Stimulated activated CD8-positive, alpha-beta memory T cell treated with anti-CD3 and anti-CD28 coated beads, Interleukin-12 subunit alpha, Interleukin-12 subunit beta, amount 100 ng/mL, for 24 hours (primary cell): ENCODE measurements around the gene PPIF.

Experiments used
- DNase-seq: peaks from one replicate; pipeline ENCODE4 v3.0.0-alpha.2; 2020; ENCODE audit errors: extremely low read depth

PPIF gene

GRCh38 chr10:79374312-79375191 lies 27.3 kb downstream of the PPIF start:
- peak; percentile 28 for DNase-seq

- DNase-seq, result no peak
Measured at GRCh38 chr10:79375321-79376077, 28.2 kb downstream of the PPIF start.

- DNase-seq, result no peak
Measured at GRCh38 chr10:79376078-79376628, 28.9 kb downstream of the PPIF start.

- DNase-seq, result no peak
Measured at GRCh38 chr10:79376751-79377556, 29.7 kb downstream of the PPIF start.

GRCh38 chr10:79377557-79378382 lies 30.5 kb downstream of the PPIF start:
- no peak for DNase-seq

- no peak for DNase-seq
Measured at GRCh38 chr10:79378383-79378646, 31.0 kb downstream of the PPIF start.

GRCh38 chr10:79378647-79379511 lies 31.6 kb downstream of the PPIF start:
- no peak for DNase-seq

GRCh38 chr10:79379512-79380124 lies 32.3 kb downstream of the PPIF start:
- no peak for DNase-seq

GRCh38 chr10:79380125-79380945 lies 33.1 kb downstream of the PPIF start:
- DNase-seq, result no peak

- DNase-seq, result no peak
Measured at GRCh38 chr10:79380946-79381721, 33.9 kb downstream of the PPIF start.

- DNase-seq, result no peak
Measured at GRCh38 chr10:79381804-79382221, 34.5 kb downstream of the PPIF start.

- no peak for DNase-seq
Measured at GRCh38 chr10:79382491-79382941, 35.2 kb downstream of the PPIF start.

- DNase-seq, result no peak
Measured at GRCh38 chr10:79383974-79384606, 36.8 kb downstream of the PPIF start.

GRCh38 chr10:79384773-79385391 lies 37.6 kb downstream of the PPIF start:
- DNase-seq, result no peak

GRCh38 chr10:79385392-79385795 lies 38.1 kb downstream of the PPIF start:
- no peak for DNase-seq

- no peak for DNase-seq
Measured at GRCh38 chr10:79385804-79386531, 38.7 kb downstream of the PPIF start.
